OCI-LY7 (cell line): Measurements from ENCODE around the gene COX4I1.

Experiments used
- EZH2phosphoT487 ChIP-seq: fragments of 200-600 bp; sonication (generic); IDR thresholded peaks from 2 replicates; pipeline ENCODE4 v1.6.1; 2018; ENCODE audit warnings: low read depth, borderline replicate concordance, mild to moderate bottlenecking, mixed run types, antibody characterized with exemption, low read length, moderate library complexity, mixed read lengths
- TF ChIP-seq, protein P1 (sequence below): fragments of 200-600 bp; sonication (generic); conservative IDR thresholded peaks from 2 replicates; pipeline ENCODE4 v1.5.1; 2014; ENCODE audit warnings: mild to moderate bottlenecking, antibody characterized with exemption, low read length, moderate library complexity, mixed read lengths

DNA sequence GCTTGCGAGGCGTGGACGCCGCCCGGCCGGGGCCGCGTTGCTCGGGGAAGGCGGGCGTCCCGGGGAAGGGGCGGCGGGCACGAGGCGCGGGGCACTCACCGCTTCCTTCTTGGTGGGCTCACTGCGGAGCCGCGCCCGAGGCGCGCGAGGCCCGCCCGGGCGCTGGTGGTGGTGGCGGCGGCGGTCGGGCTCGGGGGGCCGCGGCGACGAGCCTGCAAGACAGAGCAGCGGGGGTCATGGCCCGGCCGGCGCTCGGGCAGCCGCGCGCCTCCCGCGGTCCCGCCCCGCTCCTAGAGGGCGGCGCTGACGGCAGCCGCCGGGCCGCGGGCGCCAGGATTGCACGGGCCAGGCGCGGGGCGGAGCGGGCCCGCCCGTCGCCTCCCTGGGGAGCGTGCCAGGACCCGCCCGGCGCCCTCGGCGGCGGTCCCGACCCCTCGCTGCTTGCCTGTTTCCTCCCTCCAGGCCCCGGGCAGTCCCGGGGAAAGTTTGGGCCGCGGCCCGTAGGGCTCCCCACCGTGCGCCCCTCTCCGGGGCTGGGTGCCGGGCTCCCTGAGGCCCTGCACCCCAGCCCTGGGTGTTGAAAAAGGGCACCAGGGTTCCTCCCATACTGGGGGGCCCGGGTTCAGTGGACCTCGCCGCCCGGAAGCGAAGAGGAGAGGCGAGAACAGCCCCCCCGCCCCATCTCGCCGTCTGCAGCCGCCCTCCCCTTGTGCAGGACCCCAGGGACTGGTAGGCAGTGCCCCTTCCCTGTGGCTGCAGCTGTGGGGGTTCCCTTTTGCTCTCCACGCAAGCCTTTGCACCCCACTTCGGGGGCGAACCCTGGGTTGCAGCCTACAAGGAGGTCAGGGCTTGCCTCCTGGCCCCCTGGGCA is 48.4 kb upstream of the COX4I1 start, which contains the start of gene C16orf74:
- TF ChIP-seq, protein P1, sequence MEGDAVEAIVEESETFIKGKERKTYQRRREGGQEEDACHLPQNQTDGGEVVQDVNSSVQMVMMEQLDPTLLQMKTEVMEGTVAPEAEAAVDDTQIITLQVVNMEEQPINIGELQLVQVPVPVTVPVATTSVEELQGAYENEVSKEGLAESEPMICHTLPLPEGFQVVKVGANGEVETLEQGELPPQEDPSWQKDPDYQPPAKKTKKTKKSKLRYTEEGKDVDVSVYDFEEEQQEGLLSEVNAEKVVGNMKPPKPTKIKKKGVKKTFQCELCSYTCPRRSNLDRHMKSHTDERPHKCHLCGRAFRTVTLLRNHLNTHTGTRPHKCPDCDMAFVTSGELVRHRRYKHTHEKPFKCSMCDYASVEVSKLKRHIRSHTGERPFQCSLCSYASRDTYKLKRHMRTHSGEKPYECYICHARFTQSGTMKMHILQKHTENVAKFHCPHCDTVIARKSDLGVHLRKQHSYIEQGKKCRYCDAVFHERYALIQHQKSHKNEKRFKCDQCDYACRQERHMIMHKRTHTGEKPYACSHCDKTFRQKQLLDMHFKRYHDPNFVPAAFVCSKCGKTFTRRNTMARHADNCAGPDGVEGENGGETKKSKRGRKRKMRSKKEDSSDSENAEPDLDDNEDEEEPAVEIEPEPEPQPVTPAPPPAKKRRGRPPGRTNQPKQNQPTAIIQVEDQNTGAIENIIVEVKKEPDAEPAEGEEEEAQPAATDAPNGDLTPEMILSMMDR = no peak
- no peak for TF ChIP-seq EZH2phosphoT487
